Measurements from ENCODE around the gene CCDC187. TPM values are rescaled to one million over a fixed set of nuclear protein-coding genes. Genes with fewer than 3 reads are reported as not detected.
"Not testable (repeated sequence)": the region's sequence is repeated elsewhere in the genome, so short reads cannot be mapped to it uniquely, and the experiment has no call there.

The CCDC187 gene
- total RNA-seq, result under 1 TPM in 2 of 4 donors, not detected in 2; 0.13 to 0.45 TPM

GRCh38 chr9:136303825-136304416, at the start of gene CCDC187:
TSS of gene CCDC187 (minus strand) at chr9:136304094. CDS start at chr9:136303830, 264 bp downstream.
- H3K4me1 ChIP-seq, result peaks cover 4% of the 10 kb centered on the region
- DNase-seq (ENCODE audit: low spot score in 2 of 2), result no peak
- no peak within 1 kb of the TSS for H3K27ac ChIP-seq
- WGBS, result 80% methylated on average over 6 of the region's 22 CpGs
- no peaks in the 10 kb centered on the region for H3K9me3 ChIP-seq
- peaks cover 47% of the 10 kb centered on the region for H3K27me3 ChIP-seq
- H3K36me3 ChIP-seq, result no peaks in the 10 kb centered on the region
- TF ChIP-seq POLR2AphosphoS5 (IDR thresholded peaks at IDR 0.05), result no peak
- TF ChIP-seq POLR2A (IDR thresholded peaks at IDR 0.05), result no peak
- TF ChIP-seq EP300 (IDR thresholded peaks at IDR 0.05), result no peak
- TF ChIP-seq CTCF (IDR thresholded peaks at IDR 0.05), result no peak
- no peak within 1 kb of the TSS for H3K4me3 ChIP-seq

DNA sequence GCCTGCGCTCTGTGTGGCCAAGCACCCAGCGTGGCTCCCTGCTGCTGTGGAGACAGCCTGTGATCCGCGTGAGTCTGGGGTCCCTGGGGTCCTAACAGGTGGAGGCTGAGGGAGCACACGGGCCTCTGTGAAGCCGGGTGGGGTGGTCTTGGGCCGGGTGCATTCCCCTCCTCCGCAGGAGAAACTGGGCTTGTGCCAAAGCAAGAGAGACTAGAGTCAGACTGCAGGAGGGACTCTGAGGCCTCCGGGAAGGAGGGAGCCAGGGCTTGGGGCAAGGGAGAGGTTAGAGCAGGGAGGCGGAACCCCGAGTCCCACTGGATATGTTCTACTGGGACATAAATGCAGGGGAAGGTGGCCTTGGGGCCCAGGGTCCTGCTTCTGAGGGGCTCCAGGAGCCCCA, 49.2 kb upstream of the CCDC187 start:
- H3K4me1 ChIP-seq, result peaks cover 8% of the 10 kb centered on the region
- H3K36me3 ChIP-seq, result peaks cover 20% of the 10 kb centered on the region
- H3K4me3 ChIP-seq, result no peak overlapping the region
- no peak for TF ChIP-seq POLR2AphosphoS5 (IDR thresholded peaks at IDR 0.05)
- TF ChIP-seq POLR2A (IDR thresholded peaks at IDR 0.05), result no peak
- no peak for TF ChIP-seq EP300 (IDR thresholded peaks at IDR 0.05)
- TF ChIP-seq CTCF (IDR thresholded peaks at IDR 0.05), result no peak
- no peak for DNase-seq (ENCODE audit: low spot score in 2 of 2)
- H3K9me3 ChIP-seq, result no peaks in the 10 kb centered on the region
- no peak overlapping the region for H3K27ac ChIP-seq
- H3K27me3 ChIP-seq, result no peaks in the 10 kb centered on the region
- WGBS, result 75% methylated on average over 3 of the region's 11 CpGs

GRCh38 chr9:136352682-136353081, 48.8 kb upstream of the CCDC187 start:
- H3K36me3 ChIP-seq, result peaks cover 16% of the 10 kb centered on the region
- H3K27ac ChIP-seq, result no peak overlapping the region
- H3K4me3 ChIP-seq, result no peak overlapping the region
- DNase-seq (ENCODE audit: low spot score in 2 of 2), result no peak
- 77% methylated on average over 12 of the region's 16 CpGs for WGBS
- no peaks in the 10 kb centered on the region for H3K27me3 ChIP-seq
- TF ChIP-seq EP300 (IDR thresholded peaks at IDR 0.05), result no peak
- peaks cover 8% of the 10 kb centered on the region for H3K4me1 ChIP-seq
- H3K9me3 ChIP-seq, result no peaks in the 10 kb centered on the region

GRCh38 chr9:136351868-136352267, 48.0 kb upstream of the CCDC187 start:
- H3K27ac ChIP-seq; H3K4me1 ChIP-seq; H3K27me3 ChIP-seq; H3K9me3 ChIP-seq; H3K4me3 ChIP-seq; H3K36me3 ChIP-seq; DNase-seq (ENCODE audit: low spot score in 2 of 2): not testable (repeated sequence)
- 85% methylated on average over 5 of the region's 24 CpGs for WGBS

GRCh38 chr9:136351252-136351800, 47.4 kb upstream of the CCDC187 start:
- WGBS, result 100% methylated on average over 2 of the region's 11 CpGs
- DNase-seq (ENCODE audit: low spot score in 2 of 2), result no peak
- Histone ChIP-seq H3K9me3 (no peaks in the 10 kb centered on the region), H3K36me3 (peaks cover 7% of the 10 kb centered on the region), H3K27ac (no peak overlapping the region), H3K4me1 (peaks cover 13% of the 10 kb centered on the region), H3K4me3 (no peak overlapping the region), H3K27me3 (no peaks in the 10 kb centered on the region)
- TF ChIP-seq CTCF (IDR thresholded peaks at IDR 0.05), result no peak
- no peak for TF ChIP-seq POLR2AphosphoS5 (IDR thresholded peaks at IDR 0.05)
- no peak for TF ChIP-seq POLR2A (IDR thresholded peaks at IDR 0.05)
- no peak for TF ChIP-seq EP300 (IDR thresholded peaks at IDR 0.05)

- DNase-seq (ENCODE audit: low spot score in 2 of 2), result no peak
- Histone ChIP-seq H3K9me3 (no peaks in the 10 kb centered on the region), H3K4me3 (no peak overlapping the region), H3K4me1 (peaks cover 28% of the 10 kb centered on the region), H3K27ac (no peak overlapping the region), H3K27me3 (no peaks in the 10 kb centered on the region), H3K36me3 (peaks cover 4% of the 10 kb centered on the region)
- 73% methylated on average over 9 of the region's 24 CpGs for WGBS
- TF ChIP-seq POLR2A (IDR thresholded peaks at IDR 0.05) (no peak), POLR2AphosphoS5 (IDR thresholded peaks at IDR 0.05) (no peak), CTCF (IDR thresholded peaks at IDR 0.05) (no peak), EP300 (IDR thresholded peaks at IDR 0.05) (no peak)
Observed at GRCh38 chr9:136349546-136349945, 45.7 kb upstream of the CCDC187 start.
